Stimulated activated CD4-positive, alpha-beta T cell treated with anti-CD3 and anti-CD28 coated beads, TNF-alpha, amount 100 ng/mL, for 24 hours (primary cell): ENCODE measurements around the gene WDR20.
"Not testable (repeated sequence)": the region's sequence is repeated elsewhere in the genome, so short reads cannot be mapped to it uniquely, and the experiment has no call there.

ENCODE experiments used
- DNase-seq, 3 experiments: peaks; one replicate each; pipeline ENCODE4 v3.0.0-alpha.2; 2020; ENCODE audit warnings: low read depth in 3 of 3

Gene WDR20

GRCh38 chr14:102139286-102140026 lies at the start of gene WDR20:
Gene WDR20 (plus strand): TSS chr14:102139897. CDS start chr14:102139924, 27 bp downstream.
- peak; percentile 99 for DNase-seq

- no peak for DNase-seq
Measured at GRCh38 chr14:102090713-102091112, 49.0 kb upstream of the WDR20 start.

GRCh38 chr14:102092806-102093205 lies 46.9 kb upstream of the WDR20 start:
- DNase-seq, result no peak

- DNase-seq, result no peak
Measured at GRCh38 chr14:102094101-102094500, 45.6 kb upstream of the WDR20 start.

- no peak for DNase-seq
Measured at GRCh38 chr14:102095231-102095870, 44.3 kb upstream of the WDR20 start.

- DNase-seq, result no peak
Measured at GRCh38 chr14:102095871-102096568, 43.7 kb upstream of the WDR20 start.

- DNase-seq, result peak; percentile 40 to 69 (median 54)
Measured at GRCh38 chr14:102096569-102097188, 43.0 kb upstream of the WDR20 start.

- no peak for DNase-seq
Measured at GRCh38 chr14:102097441-102098135, 42.1 kb upstream of the WDR20 start.

- no peak for DNase-seq
Measured at GRCh38 chr14:102103062-102103695, 36.5 kb upstream of the WDR20 start.

GRCh38 chr14:102105369-102105768 lies 34.3 kb upstream of the WDR20 start:
- DNase-seq, result no peak

- not testable (repeated sequence) for DNase-seq
Measured at GRCh38 chr14:102109332-102109731, 30.4 kb upstream of the WDR20 start.

- DNase-seq, result no peak
Measured at GRCh38 chr14:102111101-102111500, 28.6 kb upstream of the WDR20 start.

- no peak for DNase-seq
Measured at GRCh38 chr14:102116361-102117180, 23.1 kb upstream of the WDR20 start.

- DNase-seq, result no peak
Measured at GRCh38 chr14:102117852-102118251, 21.8 kb upstream of the WDR20 start.

- no peak for DNase-seq
Measured at GRCh38 chr14:102120888-102121287, 18.8 kb upstream of the WDR20 start.

- DNase-seq, result no peak
Measured at GRCh38 chr14:102121567-102121966, 18.1 kb upstream of the WDR20 start.

GRCh38 chr14:102124419-102124818 lies 15.3 kb upstream of the WDR20 start:
- DNase-seq, result no peak

GRCh38 chr14:102125546-102125945 lies 14.2 kb upstream of the WDR20 start:
- no peak for DNase-seq

GRCh38 chr14:102126807-102127455 lies 12.8 kb upstream of the WDR20 start:
- no peak for DNase-seq

GRCh38 chr14:102131741-102132140 lies 8.0 kb upstream of the WDR20 start:
- no peak for DNase-seq
